SK-N-SH treated with all-trans-retinoic acid at 6 μM for 48 hours (cell line): ENCODE data around the gene OR1L6.

Experiments used
- ATAC-seq: fragments of 200-7000 bp; cut with Tn5 transposase; 3 replicates; pipeline ENCODE4 v1.9.1; 2020; ENCODE audit warnings: mild to moderate bottlenecking, moderate library complexity
- ARNTL ChIP-seq: fragments of 450-650 bp; formaldehyde crosslinking; IDR thresholded peaks from 2 replicates; pipeline ENCODE4 v1.5.0; 2020; ENCODE audit warnings: low read depth, mild to moderate bottlenecking, moderate library complexity, borderline replicate concordance
- BACH2 ChIP-seq: fragments of 250-450 bp; sonication (Bioruptor Pico); IDR thresholded peaks from 2 replicates; pipeline ENCODE4 v1.9.0; 2021; ENCODE audit warnings: mild to moderate bottlenecking, borderline replicate concordance
- CREB5 ChIP-seq: fragments of 250-450 bp; sonication (Bioruptor Pico); IDR thresholded peaks from 2 replicates; pipeline ENCODE4 v1.5.1; 2020; ENCODE audit warnings: low read depth, mild to moderate bottlenecking, moderate library complexity
- CSDC2 ChIP-seq: fragments of 250-450 bp; sonication (Bioruptor Pico); IDR thresholded peaks from 2 replicates; pipeline ENCODE4 v1.5.0; 2020; ENCODE audit warnings: mild to moderate bottlenecking, moderate library complexity
- CSRNP3 ChIP-seq: fragments of 250-450 bp; sonication (Bioruptor Pico); IDR thresholded peaks from 2 replicates; pipeline ENCODE4 v1.5.1; 2021; ENCODE audit warnings: mild to moderate bottlenecking, moderate library complexity
- ESRRG ChIP-seq: fragments of 250-450 bp; sonication (Bioruptor Pico); IDR thresholded peaks from 2 replicates; pipeline ENCODE4 v1.6.1; 2021; ENCODE audit warnings: mild to moderate bottlenecking
- GLIS3 ChIP-seq: fragments of 250-450 bp; sonication (Bioruptor Pico); IDR thresholded peaks from 2 replicates; pipeline ENCODE4 v1.5.0; 2020; ENCODE audit warnings: mild to moderate bottlenecking, moderate library complexity
- ISL1 ChIP-seq: fragments of 250-450 bp; sonication (Bioruptor Pico); IDR thresholded peaks from 2 replicates; pipeline ENCODE4 v2.1.2; 2022; ENCODE audit warnings: mild to moderate bottlenecking, moderate library complexity
- OSR1 ChIP-seq: fragments of 250-450 bp; sonication (Bioruptor Pico); IDR thresholded peaks from 2 replicates; pipeline ENCODE4 v1.8.0; 2022; ENCODE audit warnings: moderate library complexity, mild to moderate bottlenecking, inconsistent platforms
- PATZ1 ChIP-seq: fragments of 250-450 bp; sonication (Bioruptor Pico); IDR thresholded peaks from 2 replicates; pipeline ENCODE4 v1.8.0; 2020; ENCODE audit warnings: mild to moderate bottlenecking, moderate library complexity, borderline replicate concordance
- POU6F1 ChIP-seq: fragments of 250-450 bp; sonication (Bioruptor Pico); IDR thresholded peaks from 2 replicates; pipeline ENCODE4 v1.8.0; 2021; ENCODE audit warnings: low read depth, mild to moderate bottlenecking, moderate library complexity, borderline replicate concordance
- PPARA ChIP-seq: fragments of 250-450 bp; sonication (Bioruptor Pico); IDR thresholded peaks from 2 replicates; pipeline ENCODE4 v1.5.0; 2020; ENCODE audit warnings: mild to moderate bottlenecking, borderline replicate concordance
- RARB ChIP-seq: fragments of 250-450 bp; sonication (Bioruptor Pico); IDR thresholded peaks from 2 replicates; pipeline ENCODE4 v1.8.0; 2021; ENCODE audit warnings: mild to moderate bottlenecking, moderate library complexity
- SNAI2 ChIP-seq: fragments of 250-450 bp; sonication (Bioruptor Pico); IDR thresholded peaks from 2 replicates; pipeline ENCODE4 v1.5.0; 2020; ENCODE audit warnings: mild to moderate bottlenecking, moderate library complexity
- TCF4 ChIP-seq: fragments of 250-450 bp; sonication (Bioruptor Pico); IDR thresholded peaks from 2 replicates; pipeline ENCODE4 v1.8.0; 2021; ENCODE audit warnings: mild to moderate bottlenecking, moderate library complexity, borderline replicate concordance
- TSHZ2 ChIP-seq: fragments of 250-450 bp; sonication (Bioruptor Pico); IDR thresholded peaks from 2 replicates; pipeline ENCODE4 v1.5.0; 2020; ENCODE audit warnings: mild to moderate bottlenecking, moderate library complexity
- ZC3H10 ChIP-seq: fragments of 250-450 bp; sonication (Bioruptor Pico); IDR thresholded peaks from 2 replicates; pipeline ENCODE4 v1.5.1; 2021; ENCODE audit warnings: mild to moderate bottlenecking, moderate library complexity
- ZFP3 ChIP-seq: fragments of 250-450 bp; sonication (Bioruptor Pico); IDR thresholded peaks from 2 replicates; pipeline ENCODE4 v1.5.0; 2020; ENCODE audit warnings: mild to moderate bottlenecking, moderate library complexity
- ZFP30 ChIP-seq: fragments of 450-650 bp; formaldehyde crosslinking; IDR thresholded peaks from 2 replicates; pipeline ENCODE4 v1.5.0; 2022; ENCODE audit warnings: mild to moderate bottlenecking, moderate library complexity
- ZNF565 ChIP-seq: fragments of 450-650 bp; formaldehyde crosslinking; conservative IDR thresholded peaks from 2 replicates; pipeline ENCODE4 v1.5.0; 2020; ENCODE audit warnings: low read depth, mild to moderate bottlenecking, moderate library complexity
- ZNF70 ChIP-seq: fragments of 450-650 bp; formaldehyde crosslinking; IDR thresholded peaks from 2 replicates; pipeline ENCODE4 v1.5.0; 2020; ENCODE audit warnings: mild to moderate bottlenecking, moderate library complexity
- ZNF8 ChIP-seq: fragments of 450-650 bp; formaldehyde crosslinking; IDR thresholded peaks from 2 replicates; pipeline ENCODE4 v1.5.0; 2020; ENCODE audit warnings: mild to moderate bottlenecking, moderate library complexity

Gene OR1L6

GRCh38 chr9:122777935-122778627, 36.0 kb downstream of the OR1L6 start:
- TF ChIP-seq ZNF8 (CRISPR knock-in tag) (no peak), TCF4 (CRISPR knock-in tag) (no peak), ZNF565 (CRISPR knock-in tag) (no peak), BACH2 (CRISPR knock-in tag) (no peak), OSR1 (CRISPR knock-in tag) (no peak), CREB5 (CRISPR knock-in tag) (no peak), ISL1 (CRISPR knock-in tag) (no peak)
- peak; percentile 47 for ATAC-seq

GRCh38 chr9:122779181-122779580, 37.1 kb downstream of the OR1L6 start:
- no peak for ATAC-seq
- TF ChIP-seq ZFP3 (CRISPR knock-in tag) (no peak), POU6F1 (CRISPR knock-in tag) (no peak), GLIS3 (CRISPR knock-in tag) (no peak), TCF4 (CRISPR knock-in tag) (no peak), CSDC2 (CRISPR knock-in tag) (no peak), ZNF565 (CRISPR knock-in tag) (no peak), BACH2 (CRISPR knock-in tag) (no peak), TSHZ2 (no peak), OSR1 (CRISPR knock-in tag) (no peak), ESRRG (CRISPR knock-in tag) (no peak), CSRNP3 (CRISPR knock-in tag) (no peak), PPARA (CRISPR knock-in tag) (no peak), RARB (no peak), CREB5 (CRISPR knock-in tag) (no peak), ZC3H10 (no peak), ISL1 (CRISPR knock-in tag) (no peak), ZNF8 (CRISPR knock-in tag) (no peak), SNAI2 (CRISPR knock-in tag) (no peak), ARNTL (CRISPR knock-in tag) (no peak), ZNF70 (CRISPR knock-in tag) (no peak)
- TF ChIP-seq, all 23 proteins: peak for 0

GRCh38 chr9:122780026-122780425, 37.9 kb downstream of the OR1L6 start:
- no peak for ATAC-seq
- TF ChIP-seq ISL1 (CRISPR knock-in tag) (no peak), ESRRG (CRISPR knock-in tag) (no peak), CREB5 (CRISPR knock-in tag) (no peak), ZC3H10 (no peak), RARB (no peak), POU6F1 (CRISPR knock-in tag) (no peak), PATZ1 (CRISPR knock-in tag) (no peak), ZFP30 (CRISPR knock-in tag) (no peak), BACH2 (CRISPR knock-in tag) (no peak)
